ENCODE measurements around the gene E2F6.

E2F6 gene

GRCh38 chr2:11465485-11466306 is at the start of gene E2F6:
TSS of gene E2F6 (minus strand) at chr2:11466161. CDS start at chr2:11465879, 282 bp downstream.
- in situ Hi-C loops (cut with MboI; ENCODE audit: low sequenced_read_pairs) = no loop called here

- in situ Hi-C loops (cut with MboI; ENCODE audit: low sequenced_read_pairs) = no loop called here
These were observed 49.6 kb upstream of the E2F6 start for GRCh38 chr2:11515490-11515981.

- in situ Hi-C loops (cut with MboI; ENCODE audit: low sequenced_read_pairs) = no loop called here
These were observed 48.9 kb upstream of the E2F6 start for GRCh38 chr2:11514904-11515303.

- in situ Hi-C loops (cut with MboI; ENCODE audit: low sequenced_read_pairs) = no loop called here
These were observed 48.2 kb upstream of the E2F6 start for GRCh38 chr2:11514081-11514730.

- in situ Hi-C loops (cut with MboI; ENCODE audit: low sequenced_read_pairs) = no loop called here
These were observed 47.4 kb upstream of the E2F6 start for GRCh38 chr2:11513319-11513718.

DNA sequence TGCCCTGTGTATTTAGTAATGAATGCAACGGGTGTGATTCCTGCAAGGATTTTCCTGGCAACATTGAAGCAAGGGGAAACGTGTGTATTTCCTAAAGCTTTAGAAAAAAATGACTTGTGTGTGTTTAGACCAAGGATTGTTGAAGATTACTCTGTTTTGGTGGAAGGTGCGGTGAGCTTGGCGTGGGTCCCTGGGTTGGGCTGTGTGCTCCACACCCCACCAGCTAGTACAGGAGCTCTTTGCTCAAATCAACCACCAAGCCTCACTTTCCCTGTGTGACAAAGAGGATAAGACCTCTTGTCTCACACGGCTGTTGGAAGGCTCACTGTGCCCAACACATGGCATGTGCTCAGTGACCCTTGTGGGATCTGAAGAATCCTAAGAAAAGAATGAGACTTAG is 46.5 kb upstream of the E2F6 start:
- in situ Hi-C loops (cut with MboI; ENCODE audit: low sequenced_read_pairs) = no loop called here

DNA sequence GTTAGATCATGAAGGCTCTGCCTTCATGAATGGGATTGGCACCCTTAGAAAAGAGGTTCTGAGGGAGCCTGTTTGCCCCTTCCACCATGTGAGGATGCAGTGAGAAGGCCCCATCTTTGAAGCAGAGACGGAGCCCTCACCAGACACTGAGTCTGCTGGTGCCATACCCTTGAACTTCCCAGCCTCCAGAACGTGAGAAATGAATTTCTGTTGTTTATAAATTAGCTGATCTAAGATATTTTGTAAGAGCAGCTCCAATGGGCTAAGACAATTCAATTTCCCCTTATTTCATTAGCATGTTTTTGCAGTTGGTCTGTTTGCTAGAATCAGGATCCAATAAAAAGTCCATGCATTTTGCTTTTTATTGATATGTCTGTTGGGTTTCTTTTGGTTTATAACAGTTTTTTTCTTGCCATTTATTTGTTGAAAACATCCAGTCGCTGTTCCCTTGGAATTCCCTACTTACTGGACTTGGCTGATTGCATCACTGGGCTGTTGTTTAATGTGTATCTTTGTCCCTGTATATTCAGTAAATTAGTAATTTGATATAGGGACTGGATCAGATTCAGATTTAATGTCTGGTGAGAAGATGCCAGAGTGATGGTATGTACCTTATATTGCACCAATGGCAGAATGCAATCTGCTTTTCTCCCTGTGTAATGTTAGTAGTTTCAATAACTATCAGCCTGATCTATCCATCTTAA is 43.8 kb upstream of the E2F6 start:
- in situ Hi-C loops (cut with MboI; ENCODE audit: low sequenced_read_pairs) = no loop called here

GRCh38 chr2:11508279-11508678 is 42.3 kb upstream of the E2F6 start:
- in situ Hi-C loops (cut with MboI; ENCODE audit: low sequenced_read_pairs) = no loop called here

DNA sequence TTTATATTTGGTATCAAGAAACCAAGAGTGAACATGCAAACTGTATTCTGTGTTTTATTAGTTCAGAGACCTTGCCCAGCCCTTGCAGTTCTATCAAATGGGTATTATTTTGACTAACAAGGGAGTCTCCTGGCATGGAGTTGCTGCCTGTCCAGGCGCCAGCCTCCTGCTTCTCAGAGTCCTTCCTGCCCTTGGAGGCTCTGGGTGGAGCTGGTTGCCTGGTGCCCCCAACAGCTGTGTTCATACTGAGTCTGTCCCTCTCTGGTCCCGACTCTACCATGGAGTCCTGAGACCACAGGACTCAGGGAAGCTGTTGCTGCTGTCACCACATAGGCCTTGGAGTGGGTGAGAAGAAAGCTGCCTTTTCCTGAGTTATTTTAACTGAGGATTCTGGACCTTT is 41.6 kb upstream of the E2F6 start:
- in situ Hi-C loops (cut with MboI; ENCODE audit: low sequenced_read_pairs) = no loop called here

- in situ Hi-C loops (cut with MboI; ENCODE audit: low sequenced_read_pairs) = no loop called here
These were observed 40.6 kb upstream of the E2F6 start for GRCh38 chr2:11506611-11506969.

DNA sequence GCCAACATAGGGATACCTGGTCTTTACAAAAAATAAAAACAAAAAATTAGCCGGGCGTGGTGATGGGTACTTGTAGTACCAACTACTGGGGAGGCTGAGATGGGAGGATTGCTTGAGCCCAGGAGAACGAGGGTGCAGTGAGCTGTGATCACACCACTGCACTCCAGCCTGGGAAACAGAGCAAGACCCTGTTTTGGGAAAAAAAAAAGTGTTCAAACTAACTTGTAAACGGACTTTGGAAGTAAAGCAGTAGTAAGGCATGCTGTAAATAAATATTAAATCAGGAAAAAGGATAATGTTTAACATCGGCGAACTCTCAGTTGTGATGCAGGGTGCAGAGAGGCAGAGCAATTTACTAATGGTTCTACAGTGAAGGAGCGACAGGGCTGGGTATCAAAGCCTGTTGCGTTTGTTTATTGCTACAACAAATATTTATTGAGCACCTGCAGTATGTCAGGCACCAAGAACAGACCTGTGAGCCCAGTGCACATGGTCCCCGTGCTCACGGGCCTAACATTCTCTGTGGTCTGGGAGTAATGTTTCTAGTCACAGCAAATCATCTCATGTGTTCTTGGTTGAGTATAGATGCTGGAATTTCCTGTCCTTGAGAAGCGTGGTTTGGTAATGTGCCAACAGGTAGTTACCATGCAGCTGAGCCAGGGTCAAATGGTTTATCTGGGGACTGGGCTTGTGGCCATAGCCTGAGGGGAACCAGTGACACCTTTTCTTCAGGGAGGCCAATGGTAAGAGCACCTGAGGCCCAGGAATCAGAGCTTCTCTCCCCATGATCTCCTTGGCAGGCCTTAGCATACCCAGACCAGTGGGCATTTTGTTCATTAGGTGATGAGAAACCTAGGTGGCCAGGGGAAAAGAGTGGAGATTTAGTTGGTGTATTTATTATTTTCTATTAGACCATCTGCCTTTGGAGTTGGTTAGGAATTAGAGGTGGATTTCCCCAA is 40.0 kb upstream of the E2F6 start:
- in situ Hi-C loops (cut with MboI; ENCODE audit: low sequenced_read_pairs) = no loop called here

DNA sequence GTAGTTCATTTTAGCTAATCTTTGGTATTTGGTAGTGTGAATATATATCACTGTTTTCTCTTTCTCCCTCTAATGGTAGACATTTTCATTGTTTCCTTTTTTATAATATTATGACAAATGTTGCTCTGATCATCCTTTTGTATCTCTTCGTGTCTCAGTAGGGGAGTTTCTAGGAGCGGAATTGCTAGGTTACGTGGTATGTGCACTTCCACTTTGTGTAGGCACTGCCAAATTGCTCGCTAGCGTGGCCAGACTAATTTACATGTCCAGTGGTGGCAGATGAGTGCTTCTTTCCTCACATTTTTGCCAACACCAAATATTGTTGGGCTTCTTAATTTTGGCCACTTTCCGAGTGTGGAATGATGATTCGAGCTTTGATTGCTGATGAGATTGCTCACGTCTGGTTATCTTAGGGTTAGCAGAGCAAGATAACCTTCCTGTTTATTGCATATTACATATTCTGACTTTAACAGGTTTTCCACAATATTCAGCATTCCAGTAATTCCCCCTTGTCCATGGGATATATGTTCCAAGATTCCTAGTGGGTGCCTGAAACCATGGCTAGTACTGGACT is 37.5 kb upstream of the E2F6 start:
- in situ Hi-C loops (cut with MboI; ENCODE audit: low sequenced_read_pairs) = no loop called here

DNA sequence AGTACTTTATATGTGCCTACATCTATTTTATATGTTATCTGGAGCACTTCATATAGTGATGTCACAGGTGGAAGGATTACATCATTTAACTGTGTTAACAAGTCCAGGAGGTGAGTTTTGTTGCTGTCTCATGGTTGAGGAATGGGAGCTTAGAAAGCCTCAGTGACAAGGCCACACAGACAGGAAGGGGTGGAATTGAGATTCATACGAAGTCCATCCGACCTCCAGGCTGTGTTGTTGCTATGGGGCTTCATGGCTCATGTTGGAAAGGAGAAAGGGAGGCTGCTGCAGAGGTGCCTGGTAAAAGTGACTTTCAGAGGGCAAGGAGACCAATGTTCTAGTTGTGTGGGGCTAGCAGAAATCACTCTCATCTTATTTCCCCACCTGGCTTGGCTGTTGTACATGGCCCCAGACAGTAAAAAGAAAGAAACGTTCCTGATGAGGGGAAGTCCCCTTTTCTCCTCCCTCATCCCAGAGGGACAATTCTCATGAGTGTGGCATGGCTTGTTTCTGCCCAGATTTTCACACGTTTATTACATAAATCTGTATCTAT is 36.9 kb upstream of the E2F6 start:
- in situ Hi-C loops (cut with MboI; ENCODE audit: low sequenced_read_pairs) = no loop called here

DNA sequence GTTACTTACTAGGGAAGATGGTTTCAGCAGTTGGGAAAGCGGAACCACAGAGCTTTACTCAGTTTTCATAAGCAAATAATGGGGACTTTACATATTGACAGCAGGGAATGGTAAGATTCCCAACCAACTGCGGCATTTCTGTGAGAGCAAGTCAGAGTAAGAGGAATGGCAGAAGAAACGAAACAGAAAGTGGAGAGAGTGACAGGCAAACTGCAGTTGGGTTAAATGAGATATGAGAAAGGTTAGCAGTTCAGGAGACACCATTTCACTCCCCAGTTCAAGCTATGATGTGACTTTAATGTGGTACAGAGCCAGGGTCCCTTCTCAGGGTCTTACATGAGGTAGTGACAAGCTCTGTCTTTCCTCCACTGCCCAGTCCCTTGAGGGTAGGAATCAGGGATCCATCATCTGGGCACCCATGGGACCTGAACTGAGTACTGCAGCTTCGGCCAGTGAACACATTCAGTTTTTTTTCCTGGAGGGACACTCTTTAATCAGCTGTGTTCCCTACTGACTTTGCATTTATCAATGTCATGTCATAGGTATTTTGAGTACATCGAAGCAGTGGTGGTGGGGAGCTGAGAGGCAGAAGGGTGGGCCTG is 34.8 kb upstream of the E2F6 start:
- in situ Hi-C loops (cut with MboI; ENCODE audit: low sequenced_read_pairs) = no loop called here

GRCh38 chr2:11499081-11499743 is 33.3 kb upstream of the E2F6 start:
- in situ Hi-C loops (cut with MboI; ENCODE audit: low sequenced_read_pairs) = loop anchor here (25.0 kb wide), 1 partner anchor 288 kb away; no protein-coding TSS in a partner anchor

DNA sequence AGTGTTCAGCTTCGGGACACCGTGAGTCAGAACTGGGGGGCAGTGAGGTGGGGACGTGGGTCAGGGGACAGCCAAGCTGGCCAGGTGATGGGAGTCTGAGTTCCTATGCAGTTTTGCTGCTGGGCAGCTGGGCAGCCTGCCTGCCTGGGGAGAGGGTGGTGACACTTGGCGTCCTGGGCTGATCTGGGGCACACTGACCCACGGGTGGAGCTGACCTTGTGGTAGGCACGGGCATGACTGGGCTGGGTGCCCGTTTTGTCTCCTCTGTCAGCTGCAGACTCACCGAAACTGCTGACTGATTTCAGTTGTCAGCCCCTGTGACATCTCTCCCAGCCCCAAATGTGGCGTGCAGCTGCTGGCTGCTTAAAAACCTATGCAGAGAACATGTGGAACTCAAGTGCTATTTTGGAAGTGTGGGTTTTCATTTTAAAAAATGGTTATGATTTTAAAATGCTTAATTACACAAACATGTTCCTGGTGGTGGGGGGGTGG is 32.6 kb upstream of the E2F6 start:
- in situ Hi-C loops (cut with MboI; ENCODE audit: low sequenced_read_pairs) = loop anchor here (25.0 kb wide), 1 partner anchor 289 kb away; no protein-coding TSS in a partner anchor

DNA sequence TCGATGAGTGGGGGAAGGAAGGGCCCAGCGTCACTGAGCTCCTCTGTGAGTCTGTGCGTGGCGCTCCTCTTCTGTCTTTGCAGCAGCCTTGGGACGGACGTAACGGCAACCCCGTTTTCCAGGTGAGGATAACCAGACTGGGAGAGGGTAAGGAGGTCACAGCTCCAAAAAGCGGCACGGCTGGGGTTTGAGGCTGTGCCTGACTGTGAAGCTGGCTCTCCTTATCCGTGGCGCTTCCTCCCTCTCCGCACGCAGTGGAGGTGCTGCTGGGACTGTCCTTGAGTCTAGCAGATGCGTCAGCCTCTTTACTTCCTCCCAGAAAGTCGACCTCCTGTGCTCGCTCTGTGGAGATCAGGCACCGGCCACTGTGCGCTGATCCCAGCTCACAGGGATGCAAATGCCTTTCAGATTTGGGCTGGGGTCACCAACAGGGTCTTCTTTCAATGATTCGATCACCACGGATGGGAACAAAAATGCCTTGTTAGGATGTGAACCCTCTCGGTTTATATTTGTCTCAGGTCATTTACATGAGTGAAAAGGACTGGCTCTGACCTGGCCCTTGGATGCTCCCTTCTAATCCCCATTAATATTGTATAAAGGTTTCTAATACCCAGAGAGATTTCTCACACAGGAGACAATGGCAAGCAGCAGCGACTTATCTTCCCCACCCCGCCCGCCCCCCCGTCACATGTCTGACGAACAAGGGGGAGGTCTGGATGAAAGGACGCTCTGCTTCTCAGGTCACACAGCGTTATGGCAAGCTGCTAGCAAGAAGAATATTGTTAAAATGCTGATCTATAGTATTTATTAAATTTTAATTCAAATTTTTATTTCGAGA is 30.1 kb upstream of the E2F6 start:
- in situ Hi-C loops (cut with MboI; ENCODE audit: low sequenced_read_pairs) = loop anchor here (25.0 kb wide), 1 partner anchor 291 kb away; no protein-coding TSS in a partner anchor

- in situ Hi-C loops (cut with MboI; ENCODE audit: low sequenced_read_pairs) = loop anchor here (25.0 kb wide), 1 partner anchor 293 kb away; no protein-coding TSS in a partner anchor
These were observed 28.3 kb upstream of the E2F6 start for GRCh38 chr2:11494310-11494709.

All from HL-60/S4 (cell line).